Osteoblast (primary cell): ENCODE results near the gene LGALS4. TPM values are rescaled to one million over a fixed set of nuclear protein-coding genes. Genes with fewer than 3 reads are reported as not detected.
"Not testable (repeated sequence)": the region's sequence is repeated elsewhere in the genome, so short reads cannot be mapped to it uniquely, and the experiment has no call there.

Experiments
- DNase-seq: peaks from one replicate; pipeline ENCODE4 v3.0.0; 2011; ENCODE audit warnings: low spot score, mixed read lengths; ENCODE audit not compliant: insufficient read length; ENCODE audit errors: missing footprints
- H2AFZ ChIP-seq: 2 replicates; pipeline ENCODE4 v1.6.0; 2011; ENCODE audit warnings: mild to moderate bottlenecking, low read length
- H3K27ac ChIP-seq: 2 replicates; pipeline ENCODE4 v1.5.1; 2011; ENCODE audit warnings: mild to moderate bottlenecking, low read depth, low read length, moderate library complexity
- H3K27me3 ChIP-seq: 2 replicates; pipeline ENCODE4 v1.6.0; 2012; ENCODE audit warnings: mild to moderate bottlenecking, control low read depth, inconsistent platforms, low read length, moderate library complexity; ENCODE audit not compliant: insufficient read depth
- H3K36me3 ChIP-seq: 2 replicates; pipeline ENCODE4 v1.5.1; 2011; ENCODE audit warnings: mild to moderate bottlenecking, low read length, control low read depth, moderate library complexity; ENCODE audit not compliant: insufficient read depth
- H3K4me1 ChIP-seq: 2 replicates; pipeline ENCODE4 v1.5.1; 2011; ENCODE audit warnings: mild to moderate bottlenecking, low read length, control low read depth, moderate library complexity; ENCODE audit not compliant: insufficient read depth
- H3K4me2 ChIP-seq: 2 replicates; pipeline ENCODE4 v1.6.0; 2011; ENCODE audit warnings: mild to moderate bottlenecking, low read length; ENCODE audit not compliant: insufficient read depth
- H3K4me3 ChIP-seq: fragments of 200-600 bp; sonication (generic); 3 replicates; pipeline ENCODE4 v1.5.1; 2012; ENCODE audit warnings: mild to moderate bottlenecking, low read length, inconsistent platforms; ENCODE audit not compliant: insufficient read depth
- H3K79me2 ChIP-seq: 2 replicates; pipeline ENCODE4 v1.6.0; 2012; ENCODE audit warnings: mild to moderate bottlenecking, low read length, control low read depth, inconsistent platforms; ENCODE audit not compliant: insufficient read depth
- H3K9me3 ChIP-seq: 2 replicates; pipeline ENCODE4 v1.5.1; 2011; ENCODE audit warnings: low read depth, low read length, control low read depth
- H4K20me1 ChIP-seq: 2 replicates; pipeline ENCODE4 v1.6.0; 2012; ENCODE audit warnings: mild to moderate bottlenecking, low read length, control low read depth; ENCODE audit not compliant: insufficient read depth
- CTCF ChIP-seq: IDR thresholded peaks from 2 replicates; pipeline ENCODE4 v1.5.1; 2011; ENCODE audit warnings: mild to moderate bottlenecking, low read depth, low read length, moderate library complexity; ENCODE audit errors: extremely low read depth
- total RNA-seq: library from RNA; depleted of rRNA; stranded (reverse); fragments of >200 nt; gene quantifications from 2 replicates; pipeline ENCODE4 v1.2.3, GENCODE V29; 2012

Gene LGALS4
- total RNA-seq, 1 donor = not detected

DNA sequence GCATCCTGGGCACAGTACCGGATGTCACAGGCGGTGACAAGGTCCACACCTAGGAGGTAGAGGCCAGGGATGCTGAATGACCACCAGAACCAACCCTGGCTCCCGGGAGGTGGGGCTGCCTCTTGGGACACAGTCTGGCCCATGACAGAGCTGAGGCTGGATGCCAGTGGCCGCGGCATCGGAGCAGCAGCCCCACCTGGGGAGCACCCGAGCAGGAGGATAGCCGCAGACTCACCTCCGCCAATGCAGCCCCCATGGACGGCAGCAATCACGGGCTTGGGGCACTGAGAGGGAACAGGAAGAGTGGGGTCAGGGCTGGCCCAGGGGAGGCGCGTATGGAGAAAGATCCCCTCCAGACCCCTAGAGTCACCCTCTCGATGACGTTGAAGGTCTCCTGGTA lies 4.3 kb upstream of the LGALS4 start:
- Histone ChIP-seq H3K27me3 (no peaks in the 10 kb centered on the region), H3K4me2 (no peak overlapping the region), H4K20me1 (no peaks in the 10 kb centered on the region), H3K27ac (no peak overlapping the region), H3K36me3 (no peaks in the 10 kb centered on the region), H2AFZ (no peak overlapping the region), H3K9me3 (no peaks in the 10 kb centered on the region), H3K79me2 (no peaks in the 10 kb centered on the region), H3K4me1 (no peaks in the 10 kb centered on the region), H3K4me3 (no peak overlapping the region)
- TF ChIP-seq CTCF = no peak
- DNase-seq = peak; percentile 51

GRCh38 chr19:38816131-38816750 lies 3.5 kb upstream of the LGALS4 start:
- H3K27me3 ChIP-seq = no peaks in the 10 kb centered on the region
- H3K4me2 ChIP-seq = no peak overlapping the region
- H3K9me3 ChIP-seq = no peaks in the 10 kb centered on the region
- H3K4me3 ChIP-seq = no peak overlapping the region
- no peak for TF ChIP-seq CTCF
- no peak overlapping the region for H3K27ac ChIP-seq
- no peaks in the 10 kb centered on the region for H3K4me1 ChIP-seq
- H3K36me3 ChIP-seq = no peaks in the 10 kb centered on the region
- DNase-seq = peak; percentile 84
- no peak overlapping the region for H2AFZ ChIP-seq
- no peaks in the 10 kb centered on the region for H4K20me1 ChIP-seq
- no peaks in the 10 kb centered on the region for H3K79me2 ChIP-seq

DNA sequence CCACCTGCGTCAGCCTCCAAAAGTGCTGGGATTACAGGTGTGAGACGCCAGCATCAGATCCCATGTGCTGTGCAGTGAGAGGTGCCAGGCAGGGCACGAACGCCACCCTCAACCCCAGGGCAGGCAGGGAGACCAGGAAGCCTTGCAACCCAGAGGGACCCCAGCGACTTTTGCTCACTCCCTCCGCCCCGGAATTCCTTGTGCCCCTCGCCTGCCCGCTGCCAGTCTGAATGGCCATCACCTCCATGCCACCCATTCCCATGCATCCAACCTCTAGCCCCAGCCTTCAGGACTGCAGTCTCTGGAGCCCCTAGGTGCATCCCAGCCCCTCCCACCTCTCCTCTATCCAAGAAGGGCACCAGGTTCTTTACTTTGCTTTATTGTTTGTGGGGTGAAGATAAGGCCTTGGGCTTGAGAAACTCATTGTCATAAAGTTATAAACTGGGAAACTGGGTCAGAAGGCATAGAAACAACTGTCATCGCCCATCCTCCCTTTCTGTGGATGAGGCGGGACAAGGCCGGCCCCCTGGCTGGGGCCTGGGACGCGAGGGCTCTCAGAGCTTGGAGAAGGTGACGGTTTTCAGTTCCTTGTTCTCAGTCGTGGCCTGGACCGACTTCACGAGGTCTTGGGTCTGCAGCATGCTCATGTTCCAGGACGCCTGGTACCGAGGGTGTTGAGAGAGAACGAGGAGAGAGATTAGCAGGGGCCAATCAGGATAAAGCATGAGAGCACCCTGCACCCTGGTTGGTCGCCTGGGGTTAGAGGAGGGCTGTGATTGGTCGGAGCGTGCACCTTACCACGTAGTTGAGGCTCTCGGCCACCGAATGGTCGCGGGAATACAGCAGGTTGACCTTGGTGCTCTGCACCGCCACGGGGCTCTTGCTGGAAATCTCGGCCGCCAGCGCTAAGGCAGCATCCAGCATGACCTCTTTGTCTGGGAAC lies 2.6 kb upstream of the LGALS4 start:
- H3K4me3 ChIP-seq = no peak overlapping the region
- H3K79me2 ChIP-seq = no peaks in the 10 kb centered on the region
- no peak for TF ChIP-seq CTCF
- no peak overlapping the region for H3K4me2 ChIP-seq
- no peaks in the 10 kb centered on the region for H3K36me3 ChIP-seq
- no peaks in the 10 kb centered on the region for H3K9me3 ChIP-seq
- peak; percentile 58 for DNase-seq
- no peak overlapping the region for H2AFZ ChIP-seq
- no peaks in the 10 kb centered on the region for H3K27me3 ChIP-seq
- no peak overlapping the region for H3K27ac ChIP-seq
- no peaks in the 10 kb centered on the region for H4K20me1 ChIP-seq
- no peaks in the 10 kb centered on the region for H3K4me1 ChIP-seq

GRCh38 chr19:38813932-38814331 lies 1.2 kb upstream of the LGALS4 start:
- H3K36me3 ChIP-seq, H4K20me1 ChIP-seq, DNase-seq, H2AFZ ChIP-seq, H3K79me2 ChIP-seq, H3K27ac ChIP-seq, H3K9me3 ChIP-seq, H3K4me2 ChIP-seq, H3K4me1 ChIP-seq, H3K4me3 ChIP-seq, H3K27me3 ChIP-seq: not testable (repeated sequence)
